Thymus (tissue), 11 donors: ENCODE measurements around the gene NDC80. TPM values are rescaled to one million over a fixed set of nuclear protein-coding genes. Genes with fewer than 3 reads are reported as not detected.

Source experiments
- DNase-seq, 9 donors: peaks; one replicate each; pipeline ENCODE4 v3.0.0-alpha.2; 2013; ENCODE audit warnings: low spot score in 9 of 9, low read depth in 6 of 9, missing footprints in 1 of 9
- H3K27ac ChIP-seq, 2 donors: one replicate each; pipeline ENCODE4 v1.5.1; 2013; ENCODE audit warnings: control low read depth in 1 of 2, low read depth in 1 of 2, low read length in 1 of 2, mild to moderate bottlenecking in 1 of 2, moderate library complexity in 1 of 2
- H3K27me3 ChIP-seq, 2 donors: one replicate each; pipeline ENCODE4 v1.5.1; 2013; ENCODE audit warnings: low read length in 1 of 2; ENCODE audit not compliant: control insufficient read depth in 2 of 2, insufficient read depth in 1 of 2
- H3K36me3 ChIP-seq, 2 donors: one replicate each; pipeline ENCODE4 v1.5.1; 2013; ENCODE audit warnings: low read length in 1 of 2, mild to moderate bottlenecking in 1 of 2, moderate library complexity in 1 of 2; ENCODE audit not compliant: control insufficient read depth in 2 of 2, insufficient read depth in 2 of 2
- H3K4me1 ChIP-seq, 2 donors: one replicate each; pipeline ENCODE4 v1.5.1; 2013; ENCODE audit warnings: low read length in 2 of 2; ENCODE audit not compliant: control insufficient read depth in 2 of 2, insufficient read depth in 2 of 2
- H3K4me3 ChIP-seq, 2 donors: one replicate each; pipeline ENCODE4 v1.5.1; 2013; ENCODE audit warnings: low read length in 2 of 2, control low read depth in 1 of 2, mild to moderate bottlenecking in 1 of 2
- H3K9me3 ChIP-seq, 2 donors: one replicate each; pipeline ENCODE4 v1.5.1; 2013; ENCODE audit warnings: low read length in 1 of 2, mild to moderate bottlenecking in 1 of 2; ENCODE audit not compliant: control insufficient read depth in 2 of 2, insufficient read depth in 1 of 2
- WGBS: extraction: QIAGEN DNeasy Blood & Tissue Kit; methylation state at CpG from one replicate; pipeline ENCODE4 v1.1.7; 2013; 5-methylcytosine and 5-hydroxymethylcytosine counted together
- polyA plus RNA-seq: library from polyadenylated mRNA; stranded (reverse); fragments of 200-250 nt; gene quantifications from one replicate; pipeline ENCODE4 v1.2.3, GENCODE V29; 2013
- total RNA-seq: library from RNA; stranded (reverse); fragments of 120-200 nt; gene quantifications from one replicate; pipeline ENCODE4 v1.2.4, GENCODE V29; 2013
- donor health status: healthy.

NDC80 gene
- total and polyA plus RNA-seq, 2 donors = 9.9 to 43.7 TPM

DNA sequence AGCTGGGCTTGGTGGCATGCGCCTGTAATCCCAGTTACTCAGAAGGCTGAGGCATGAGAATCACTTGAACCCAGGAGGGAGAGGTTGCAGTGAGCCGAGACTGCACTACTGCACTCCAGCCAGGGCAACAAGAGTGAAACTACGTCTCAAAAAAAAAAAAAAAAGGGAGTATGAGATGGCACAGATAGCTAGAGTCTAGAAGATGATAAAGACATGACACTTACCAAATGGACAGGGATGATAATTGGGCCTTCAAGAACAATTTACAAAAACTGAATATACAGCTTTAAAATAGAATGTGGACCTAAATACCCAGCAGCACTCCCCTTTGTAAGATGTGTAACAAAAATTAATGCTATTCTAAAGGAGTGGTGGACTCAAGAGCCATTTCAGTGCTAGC, 2.8 kb upstream of the NDC80 start:
- H3K36me3 ChIP-seq = peaks cover 3 to 5% of the 10 kb centered on the region in 2 donors
- H3K27me3 ChIP-seq = no peaks in the 10 kb centered on the region
- H3K4me1 ChIP-seq = peaks cover 17 to 22% of the 10 kb centered on the region in 2 donors
- no peak overlapping the region for H3K4me3 ChIP-seq
- H3K9me3 ChIP-seq = no peaks in the 10 kb centered on the region
- no peak for DNase-seq
- H3K27ac ChIP-seq = no peak overlapping the region
- WGBS = 98% methylated on average over 3 of the region's 3 CpGs

- no peaks in the 10 kb centered on the region for H3K27me3 ChIP-seq
- peaks cover 3 to 5% of the 10 kb centered on the region in 2 donors for H3K36me3 ChIP-seq
- WGBS = 97% methylated on average over 10 of the region's 10 CpGs
- peak overlapping the region in 1 of 2 donors; percentile 95 for H3K4me3 ChIP-seq
- no peak overlapping the region for H3K27ac ChIP-seq
- DNase-seq = no peak
- no peaks in the 10 kb centered on the region for H3K9me3 ChIP-seq
- peaks cover 17 to 22% of the 10 kb centered on the region in 2 donors for H3K4me1 ChIP-seq
These were observed 1.8 kb upstream of the NDC80 start for GRCh38 chr18:2569338-2570207.

DNA sequence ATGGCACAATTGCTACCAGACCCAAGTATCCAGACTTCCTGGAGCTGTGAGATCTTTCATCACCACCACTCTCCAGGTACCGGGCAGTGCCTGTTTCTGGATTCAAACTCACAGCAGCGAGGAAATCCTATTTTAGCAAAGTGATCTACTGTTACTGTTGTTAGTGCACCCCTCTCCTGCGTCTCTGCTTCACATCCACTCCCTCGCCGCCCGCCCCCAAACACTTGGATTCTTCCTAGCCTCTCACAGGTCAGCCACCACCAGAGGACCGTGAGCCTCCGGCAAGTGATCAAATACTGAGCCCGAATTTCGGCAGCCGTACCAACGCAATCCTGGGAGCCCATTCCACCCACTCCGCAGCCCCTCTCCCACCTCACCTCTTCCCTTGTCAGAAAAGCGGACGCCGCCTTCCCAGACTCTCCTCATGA, 571 bp upstream of the NDC80 start:
- Histone ChIP-seq H3K27ac (peak overlapping the region; percentile 90 to 98), H3K4me1 (peaks cover 17 to 22% of the 10 kb centered on the region in 2 donors), H3K36me3 (peaks cover under 1 to 13% of the 10 kb centered on the region in 2 donors), H3K27me3 (no peaks in the 10 kb centered on the region), H3K4me3 (peak overlapping the region; percentile 72 to 95), H3K9me3 (no peaks in the 10 kb centered on the region)
- WGBS = under 1% methylated on average over 16 of the region's 16 CpGs
- peak in 1 of 9 donors; percentile 27 for DNase-seq

DNA sequence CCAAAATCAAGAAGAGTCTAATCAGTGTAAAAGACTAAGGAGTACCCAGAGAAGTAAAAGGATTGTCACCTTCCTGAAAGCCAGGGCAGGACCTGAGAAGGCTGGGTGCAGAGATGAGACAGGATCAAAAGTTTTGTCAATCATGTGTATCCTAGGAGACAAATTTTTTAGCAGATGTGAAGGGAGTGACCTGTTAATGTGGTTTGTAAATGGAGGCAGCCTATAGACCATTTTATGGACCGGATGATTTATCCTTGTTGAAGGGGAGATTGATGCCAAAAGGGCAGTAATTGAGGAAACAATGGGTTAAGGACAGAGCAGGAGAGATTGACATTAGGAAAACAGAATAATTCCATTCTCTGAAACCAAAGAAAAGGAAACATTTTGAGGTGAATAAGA, 813 bp downstream of the NDC80 start:
- H3K27ac ChIP-seq = peak overlapping the region in 1 of 2 donors; percentile 98
- H3K27me3 ChIP-seq = no peaks in the 10 kb centered on the region
- peaks cover 17 to 22% of the 10 kb centered on the region in 2 donors for H3K4me1 ChIP-seq
- H3K36me3 ChIP-seq = peaks cover 0 to 17% of the 10 kb centered on the region in 2 donors
- DNase-seq = peak in 3 of 9 donors; percentile 15 to 49 (median 17)
- peak overlapping the region; percentile 72 to 95 for H3K4me3 ChIP-seq
- 5% methylated on average over 1 of the region's 1 CpG for WGBS
- no peaks in the 10 kb centered on the region for H3K9me3 ChIP-seq

DNA sequence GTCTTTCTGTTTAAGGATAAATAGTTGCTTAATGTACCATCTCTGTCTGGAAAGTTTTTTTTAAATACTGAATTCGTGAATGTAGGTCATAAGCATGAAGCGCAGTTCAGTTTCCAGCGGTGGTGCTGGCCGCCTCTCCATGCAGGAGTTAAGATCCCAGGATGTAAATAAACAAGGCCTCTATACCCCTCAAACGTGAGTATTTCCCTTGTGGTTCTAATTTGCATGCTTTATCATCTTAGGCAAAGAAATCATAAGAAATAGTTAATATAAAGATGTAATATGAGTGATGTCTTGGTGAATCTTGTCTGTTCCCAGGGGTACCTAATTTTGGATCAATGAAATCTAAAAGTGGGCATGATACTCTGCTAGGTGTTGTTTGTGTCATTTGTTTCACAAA, 1.5 kb downstream of the NDC80 start:
- Histone ChIP-seq H3K27ac (peak overlapping the region in 1 of 2 donors; percentile 23), H3K4me1 (peaks cover 17 to 22% of the 10 kb centered on the region in 2 donors), H3K36me3 (peaks cover 0 to 24% of the 10 kb centered on the region in 2 donors), H3K4me3 (peak overlapping the region; percentile 72 to 95), H3K27me3 (no peaks in the 10 kb centered on the region), H3K9me3 (no peaks in the 10 kb centered on the region)
- WGBS = 71% methylated on average over 5 of the region's 5 CpGs
- DNase-seq = no peak

DNA sequence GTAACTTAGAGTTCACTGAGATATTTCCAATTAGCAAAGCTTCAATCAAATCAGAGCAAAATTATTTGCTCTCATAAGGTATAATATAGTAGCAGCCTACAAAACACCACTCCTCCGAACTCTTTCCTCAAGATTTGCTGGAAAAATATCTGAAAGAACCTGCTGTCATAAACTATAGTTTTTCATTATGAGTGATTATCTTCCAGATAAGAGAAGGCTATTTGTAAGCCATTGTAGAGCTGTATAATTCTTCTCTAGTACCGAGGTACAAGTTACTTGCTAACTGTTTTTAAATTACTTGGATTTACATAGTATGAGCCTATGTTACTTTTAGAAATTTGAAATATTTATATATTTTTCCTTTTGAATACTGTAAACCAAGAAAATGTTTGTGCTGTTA, 2.1 kb downstream of the NDC80 start:
- H3K27ac ChIP-seq = peak overlapping the region in 1 of 2 donors; percentile 1
- H3K9me3 ChIP-seq = no peaks in the 10 kb centered on the region
- DNase-seq = no peak
- WGBS = 89% methylated on average over 2 of the region's 2 CpGs
- no peaks in the 10 kb centered on the region for H3K27me3 ChIP-seq
- H3K4me3 ChIP-seq = peak overlapping the region; percentile 72 to 95
- peaks cover 17 to 22% of the 10 kb centered on the region in 2 donors for H3K4me1 ChIP-seq
- H3K36me3 ChIP-seq = peaks cover 0 to 29% of the 10 kb centered on the region in 2 donors

DNA sequence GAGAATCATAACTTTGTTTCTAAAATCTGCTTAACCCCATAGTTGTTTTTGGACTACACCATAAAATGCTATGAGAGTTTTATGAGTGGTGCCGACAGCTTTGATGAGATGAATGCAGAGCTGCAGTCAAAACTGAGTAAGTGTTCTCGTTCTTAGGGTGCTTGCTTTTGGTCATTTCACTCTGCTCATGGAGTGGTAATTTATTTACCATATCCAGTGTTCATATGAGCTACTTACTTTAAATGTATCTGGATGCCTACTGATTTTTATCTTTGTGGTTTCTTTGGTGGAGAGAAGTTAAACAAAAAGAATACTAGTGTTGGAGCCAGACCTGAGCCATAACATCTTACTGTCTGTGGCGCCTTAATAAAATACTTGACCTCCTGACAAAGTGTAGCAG, 16.4 kb downstream of the NDC80 start:
- WGBS = 95% methylated on average over 3 of the region's 3 CpGs
- H3K4me1 ChIP-seq = no peaks in the 10 kb centered on the region
- no peaks in the 10 kb centered on the region for H3K9me3 ChIP-seq
- no peaks in the 10 kb centered on the region for H3K27me3 ChIP-seq
- H3K4me3 ChIP-seq = no peak overlapping the region
- H3K27ac ChIP-seq = no peak overlapping the region
- peaks cover 25 to 60% of the 10 kb centered on the region in 2 donors for H3K36me3 ChIP-seq
- no peak for DNase-seq

GRCh38 chr18:2588666-2589344, 17.4 kb downstream of the NDC80 start:
- WGBS = 97% methylated on average over 5 of the region's 5 CpGs
- peak overlapping the region; percentile 22 to 81 for H3K27ac ChIP-seq
- H3K9me3 ChIP-seq = no peaks in the 10 kb centered on the region
- H3K4me1 ChIP-seq = no peaks in the 10 kb centered on the region
- no peak overlapping the region for H3K4me3 ChIP-seq
- peaks cover 23 to 63% of the 10 kb centered on the region in 2 donors for H3K36me3 ChIP-seq
- H3K27me3 ChIP-seq = no peaks in the 10 kb centered on the region
- DNase-seq = no peak
